IPS-20b (cell line): ENCODE measurements around the gene SERPINE3.

Experiments used
- H3K27ac ChIP-seq: one replicate; pipeline ENCODE4 v1.5.1; 2013; ENCODE audit warnings: low read length
- H3K27me3 ChIP-seq: 2 replicates; pipeline ENCODE4 v1.6.1; 2013; ENCODE audit warnings: mild to moderate bottlenecking, low read length, inconsistent platforms; ENCODE audit not compliant: insufficient read depth
- H3K36me3 ChIP-seq: 2 replicates; pipeline ENCODE4 v1.6.1; 2013; ENCODE audit warnings: low read depth, mild to moderate bottlenecking, inconsistent platforms, low read length, moderate library complexity; ENCODE audit not compliant: insufficient read depth
- H3K4me1 ChIP-seq: 2 replicates; pipeline ENCODE4 v1.6.1; 2013; ENCODE audit warnings: mild to moderate bottlenecking, control low read depth, inconsistent platforms, low read length, moderate library complexity; ENCODE audit not compliant: insufficient read depth
- H3K4me3 ChIP-seq: 2 replicates; pipeline ENCODE4 v1.5.1; 2013; ENCODE audit warnings: mild to moderate bottlenecking, low read length, inconsistent platforms
- H3K9ac ChIP-seq: 2 replicates; pipeline ENCODE4 v1.6.1; 2013; ENCODE audit warnings: low read depth, mild to moderate bottlenecking, inconsistent platforms, low read length, moderate library complexity
- H3K9me3 ChIP-seq: 2 replicates; pipeline ENCODE4 v1.6.1; 2013; ENCODE audit warnings: mild to moderate bottlenecking, low read depth, low read length, inconsistent platforms; ENCODE audit not compliant: insufficient read depth

Gene SERPINE3

GRCh38 chr13:51329606-51330005, 9.9 kb upstream of the SERPINE3 start:
- no peaks in the 10 kb centered on the region for H3K36me3 ChIP-seq
- H3K4me3 ChIP-seq, result no peak overlapping the region
- H3K27ac ChIP-seq, result no peak overlapping the region
- no peaks in the 10 kb centered on the region for H3K9me3 ChIP-seq
- no peak overlapping the region for H3K9ac ChIP-seq
- no peaks in the 10 kb centered on the region for H3K27me3 ChIP-seq
- peaks cover 12% of the 10 kb centered on the region for H3K4me1 ChIP-seq

GRCh38 chr13:51330791-51331190, 8.7 kb upstream of the SERPINE3 start:
- H3K4me3 ChIP-seq, result no peak overlapping the region
- peaks cover 6% of the 10 kb centered on the region for H3K4me1 ChIP-seq
- no peaks in the 10 kb centered on the region for H3K9me3 ChIP-seq
- H3K36me3 ChIP-seq, result no peaks in the 10 kb centered on the region
- no peak overlapping the region for H3K27ac ChIP-seq
- no peak overlapping the region for H3K9ac ChIP-seq
- no peaks in the 10 kb centered on the region for H3K27me3 ChIP-seq

DNA sequence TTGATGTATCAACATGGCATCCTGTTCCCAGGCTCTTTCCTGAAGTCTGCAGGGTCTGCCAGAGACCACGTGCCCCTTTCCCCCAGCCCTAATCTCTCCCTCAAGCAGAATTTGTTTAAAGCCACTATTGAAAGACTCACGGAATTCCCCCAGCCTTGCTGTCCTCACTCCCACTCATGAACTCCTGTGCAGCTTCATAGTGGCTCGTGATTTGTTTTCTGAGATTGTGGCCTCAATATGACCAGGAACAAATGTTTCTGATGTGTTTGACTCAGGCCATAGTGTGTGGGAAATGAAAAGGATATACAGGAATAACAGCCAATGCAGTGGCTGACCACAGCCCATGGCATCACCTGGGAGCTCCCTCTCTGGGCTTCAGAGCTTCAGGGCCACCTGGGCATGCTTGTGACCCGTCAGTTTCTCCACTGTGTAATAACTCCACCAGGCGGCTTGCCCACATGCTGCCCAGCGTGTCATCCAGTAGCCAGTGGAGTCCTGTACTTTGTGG, 8.1 kb upstream of the SERPINE3 start:
- Histone ChIP-seq H3K9ac (no peak overlapping the region), H3K27ac (no peak overlapping the region), H3K4me3 (no peak overlapping the region), H3K4me1 (peaks cover 3% of the 10 kb centered on the region; the same call in 1 of the 2 replicates), H3K27me3 (no peaks in the 10 kb centered on the region), H3K36me3 (no peaks in the 10 kb centered on the region), H3K9me3 (no peaks in the 10 kb centered on the region)

DNA sequence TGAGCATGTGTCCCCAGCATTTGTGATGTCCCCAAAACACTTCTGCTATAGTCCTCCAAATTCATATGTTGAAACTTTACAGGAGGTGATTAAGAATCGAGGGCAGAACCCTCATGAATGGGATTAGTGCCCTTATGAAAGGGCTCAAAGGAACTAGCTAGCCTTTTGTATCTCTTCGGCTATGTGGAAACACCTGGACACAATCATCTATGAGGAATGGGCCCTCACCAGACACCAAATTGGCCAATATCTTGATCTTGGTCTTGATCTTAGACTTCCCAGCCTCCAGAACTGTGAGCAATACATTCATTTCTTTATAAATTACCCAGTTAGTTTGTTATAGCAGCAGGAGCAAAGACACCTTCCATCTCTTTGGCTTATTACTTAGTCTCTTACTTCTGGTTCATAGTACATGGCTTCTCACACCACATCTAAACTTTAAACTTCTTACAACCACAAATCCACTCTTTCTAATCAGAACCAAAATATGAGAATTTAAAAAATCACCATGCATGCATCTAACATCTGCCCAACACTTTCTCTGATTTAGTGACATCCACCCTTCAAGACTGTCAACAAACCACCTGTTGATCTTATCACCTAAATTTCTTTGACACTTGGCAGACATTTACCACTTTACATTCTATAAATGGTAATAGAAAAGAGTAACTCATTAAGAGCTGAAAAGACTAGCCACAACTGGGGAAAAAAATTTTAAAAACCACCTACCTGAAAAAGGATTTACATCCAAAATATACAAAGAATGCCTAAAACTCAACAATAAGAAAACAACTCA, 6.7 kb upstream of the SERPINE3 start:
- H3K9ac ChIP-seq, result no peak overlapping the region

DNA sequence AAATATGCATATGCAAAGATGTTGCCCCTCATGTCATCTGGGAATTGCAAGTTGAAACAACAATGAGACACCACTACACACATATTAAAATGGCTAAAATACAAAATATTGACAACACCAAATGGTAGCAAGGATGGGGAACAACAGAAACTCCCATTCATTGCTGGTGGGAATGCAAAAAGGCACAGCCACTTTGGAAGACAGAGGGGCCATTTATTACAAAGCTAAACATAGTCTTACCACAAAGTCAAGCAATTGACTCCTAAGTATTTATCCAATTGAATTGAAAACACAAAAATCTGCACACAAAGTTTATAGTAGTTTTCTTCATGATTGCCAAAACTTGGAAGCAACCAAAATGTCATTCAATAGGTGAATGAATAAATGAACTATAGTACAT, 6.1 kb upstream of the SERPINE3 start:
- H3K9me3 ChIP-seq, result no peaks in the 10 kb centered on the region
- H3K27ac ChIP-seq, result no peak overlapping the region
- peaks cover 3% of the 10 kb centered on the region; the same call in 1 of the 2 replicates for H3K4me1 ChIP-seq
- no peak overlapping the region for H3K9ac ChIP-seq
- no peaks in the 10 kb centered on the region for H3K36me3 ChIP-seq
- no peaks in the 10 kb centered on the region for H3K27me3 ChIP-seq
- H3K4me3 ChIP-seq, result no peak overlapping the region

More for the DNA sequence above, 6.7 kb upstream of the SERPINE3 start:
- H3K27ac ChIP-seq, result no peak overlapping the region
- no peak overlapping the region for H3K4me3 ChIP-seq
- no peaks in the 10 kb centered on the region for H3K9me3 ChIP-seq
- H3K27me3 ChIP-seq, result no peaks in the 10 kb centered on the region
- H3K4me1 ChIP-seq, result peaks cover 3% of the 10 kb centered on the region; the same call in 1 of the 2 replicates
- H3K36me3 ChIP-seq, result no peaks in the 10 kb centered on the region

GRCh38 chr13:51333826-51334225, 5.7 kb upstream of the SERPINE3 start:
- Histone ChIP-seq H3K4me1 (peaks cover 1% of the 10 kb centered on the region; the same call in 1 of the 2 replicates), H3K36me3 (no peaks in the 10 kb centered on the region), H3K27ac (no peak overlapping the region), H3K4me3 (no peak overlapping the region), H3K27me3 (no peaks in the 10 kb centered on the region), H3K9ac (no peak overlapping the region), H3K9me3 (no peaks in the 10 kb centered on the region)

DNA sequence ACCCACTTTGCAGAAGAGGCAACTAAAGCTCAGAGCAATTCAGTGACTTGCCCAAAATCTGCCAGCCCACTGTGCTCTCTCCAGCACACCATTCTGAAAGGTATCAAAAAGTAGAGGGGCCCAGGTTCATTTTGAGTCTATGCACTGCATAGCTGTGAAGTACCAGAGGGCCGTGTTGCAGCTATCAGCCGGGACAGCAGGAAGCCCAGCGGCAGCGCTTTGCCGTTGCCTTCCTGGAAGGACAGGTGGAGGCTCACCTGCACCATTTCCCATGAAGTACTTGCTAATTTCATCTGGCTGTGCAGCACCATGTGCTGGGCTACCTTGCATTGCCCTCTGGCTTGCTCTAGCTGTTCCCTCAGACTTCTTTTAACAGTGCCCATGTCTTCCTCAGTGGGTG, 2.7 kb upstream of the SERPINE3 start:
- Histone ChIP-seq H3K9me3 (no peaks in the 10 kb centered on the region), H3K9ac (no peak overlapping the region), H3K36me3 (no peaks in the 10 kb centered on the region), H3K4me1 (no peaks in the 10 kb centered on the region), H3K4me3 (no peak overlapping the region), H3K27me3 (no peaks in the 10 kb centered on the region), H3K27ac (no peak overlapping the region)

GRCh38 chr13:51339952-51340732, 651 bp downstream of the SERPINE3 start:
- Histone ChIP-seq H3K4me1 (no peaks in the 10 kb centered on the region), H3K9me3 (no peaks in the 10 kb centered on the region), H3K9ac (no peak overlapping the region), H3K27ac (no peak overlapping the region), H3K36me3 (no peaks in the 10 kb centered on the region), H3K4me3 (no peak overlapping the region), H3K27me3 (no peaks in the 10 kb centered on the region)

DNA sequence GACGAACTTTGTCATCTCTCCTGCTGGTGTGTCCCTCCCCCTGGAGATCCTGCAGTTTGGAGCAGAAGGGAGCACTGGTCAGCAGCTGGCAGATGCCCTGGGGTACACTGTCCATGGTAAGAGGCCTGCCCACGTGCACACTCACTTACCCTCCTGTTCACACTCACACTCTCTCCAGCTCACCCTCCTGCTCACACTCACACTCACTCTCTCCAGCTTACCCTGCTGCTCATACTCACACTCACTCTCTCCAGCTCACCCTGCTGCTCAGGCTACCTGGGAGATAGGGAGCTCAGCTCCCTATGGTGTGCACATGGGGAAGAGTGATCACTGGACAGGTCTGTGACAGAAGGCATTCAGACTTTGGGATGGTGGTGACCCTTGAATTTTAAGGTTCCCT, 1.7 kb downstream of the SERPINE3 start:
- H3K9me3 ChIP-seq, result no peaks in the 10 kb centered on the region
- no peak overlapping the region for H3K9ac ChIP-seq
- H3K4me3 ChIP-seq, result no peak overlapping the region
- no peaks in the 10 kb centered on the region for H3K27me3 ChIP-seq
- H3K4me1 ChIP-seq, result no peaks in the 10 kb centered on the region
- H3K27ac ChIP-seq, result no peak overlapping the region
- H3K36me3 ChIP-seq, result no peaks in the 10 kb centered on the region

GRCh38 chr13:51341791-51342190, 2.3 kb downstream of the SERPINE3 start:
- peaks cover under 1% of the 10 kb centered on the region; the same call in 1 of the 2 replicates for H3K4me1 ChIP-seq
- no peaks in the 10 kb centered on the region for H3K9me3 ChIP-seq
- no peaks in the 10 kb centered on the region for H3K27me3 ChIP-seq
- H3K27ac ChIP-seq, result no peak overlapping the region
- no peaks in the 10 kb centered on the region for H3K36me3 ChIP-seq
- H3K4me3 ChIP-seq, result no peak overlapping the region
- H3K9ac ChIP-seq, result no peak overlapping the region

- no peaks in the 10 kb centered on the region for H3K36me3 ChIP-seq
- H3K9ac ChIP-seq, result no peak overlapping the region
- no peaks in the 10 kb centered on the region for H3K9me3 ChIP-seq
- peaks cover 2% of the 10 kb centered on the region; the same call in 1 of the 2 replicates for H3K4me1 ChIP-seq
- H3K27ac ChIP-seq, result no peak overlapping the region
- no peaks in the 10 kb centered on the region for H3K27me3 ChIP-seq
- no peak overlapping the region for H3K4me3 ChIP-seq
Observed at GRCh38 chr13:51342706-51343105, 3.2 kb downstream of the SERPINE3 start.
